ENCODE results near the gene CATSPERE.

Gene CATSPERE

DNA sequence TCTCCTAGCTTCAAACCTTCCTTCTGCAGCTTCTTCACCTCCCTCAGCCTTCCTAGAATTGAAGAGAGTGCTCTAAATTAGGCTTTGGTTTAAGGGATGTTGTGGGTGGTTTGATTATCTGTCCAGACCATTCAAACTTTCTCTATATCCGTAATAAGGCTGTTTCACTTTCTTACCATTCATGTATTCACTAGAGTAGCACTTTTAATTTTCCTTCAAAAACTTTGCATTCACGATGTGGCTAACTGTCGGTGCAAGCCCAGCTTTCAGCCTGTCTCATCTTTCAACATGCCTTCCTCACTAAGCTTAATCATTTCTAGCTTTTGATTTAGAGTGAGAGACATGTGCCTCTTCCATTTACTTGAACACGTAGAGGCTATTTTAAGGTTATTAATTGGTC lies 165.6 kb downstream of the CATSPERE start:
- no peak for DNase-seq (ENCODE audit: low read depth in 2 of 2, low spot score in 1 of 2)

GRCh38 chr1:244628789-244629188 lies 167.7 kb downstream of the CATSPERE start:
- DNase-seq (ENCODE audit: low read depth in 2 of 2, low spot score in 1 of 2) = no peak

GRCh38 chr1:244633140-244633539 lies 172.1 kb downstream of the CATSPERE start:
- DNase-seq (ENCODE audit: low read depth in 2 of 2, low spot score in 1 of 2) = no peak

DNA sequence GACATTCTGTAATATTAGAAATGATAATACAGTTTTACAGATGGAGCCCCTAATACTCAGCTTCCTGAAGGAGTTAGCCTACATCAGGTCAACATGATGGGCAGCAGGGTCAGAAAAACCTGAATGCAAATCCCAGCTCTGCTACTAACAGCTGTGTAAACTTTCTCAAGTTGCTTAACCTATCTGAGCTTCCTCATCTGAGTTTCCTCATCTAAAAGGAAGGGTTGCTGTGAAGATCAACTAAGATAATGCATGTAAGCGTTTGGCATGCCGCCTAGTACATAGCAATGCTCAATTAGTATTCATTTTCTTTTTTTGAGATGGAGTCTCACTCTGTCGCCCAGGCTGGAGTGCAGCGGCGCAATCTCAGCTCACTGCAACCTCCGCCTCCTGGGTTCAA lies 173.5 kb downstream of the CATSPERE start:
- DNase-seq (ENCODE audit: low read depth in 2 of 2, low spot score in 1 of 2) = no peak

- no peak for DNase-seq (ENCODE audit: low read depth in 2 of 2, low spot score in 1 of 2)
These were observed 175.6 kb downstream of the CATSPERE start for GRCh38 chr1:244636488-244637259.

GRCh38 chr1:244639561-244639960 lies 178.5 kb downstream of the CATSPERE start:
- no peak for DNase-seq (ENCODE audit: low read depth in 2 of 2, low spot score in 1 of 2)

DNA sequence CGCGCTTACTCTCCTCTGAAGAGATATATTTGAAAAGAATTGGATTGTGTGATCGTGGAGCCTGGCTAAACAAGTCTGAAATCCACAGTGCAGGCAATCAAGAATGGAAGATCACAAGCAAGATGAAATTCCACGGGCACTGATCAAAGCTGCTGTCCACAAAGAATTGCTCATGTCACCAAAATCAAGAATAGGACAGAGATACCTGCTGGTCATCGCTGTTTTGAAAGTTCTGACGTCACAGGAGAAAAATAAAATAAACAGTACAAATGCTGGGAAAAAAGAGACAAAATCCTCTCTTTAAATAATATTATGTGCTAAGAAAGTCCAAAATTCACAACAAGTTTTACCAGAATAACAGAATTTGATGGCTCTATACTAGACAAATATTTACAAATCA lies 179.8 kb downstream of the CATSPERE start:
- DNase-seq (ENCODE audit: low read depth in 2 of 2, low spot score in 1 of 2) = no peak

- DNase-seq (ENCODE audit: low read depth in 2 of 2, low spot score in 1 of 2) = no peak
These were observed 181.5 kb downstream of the CATSPERE start for GRCh38 chr1:244642526-244642925.

DNA sequence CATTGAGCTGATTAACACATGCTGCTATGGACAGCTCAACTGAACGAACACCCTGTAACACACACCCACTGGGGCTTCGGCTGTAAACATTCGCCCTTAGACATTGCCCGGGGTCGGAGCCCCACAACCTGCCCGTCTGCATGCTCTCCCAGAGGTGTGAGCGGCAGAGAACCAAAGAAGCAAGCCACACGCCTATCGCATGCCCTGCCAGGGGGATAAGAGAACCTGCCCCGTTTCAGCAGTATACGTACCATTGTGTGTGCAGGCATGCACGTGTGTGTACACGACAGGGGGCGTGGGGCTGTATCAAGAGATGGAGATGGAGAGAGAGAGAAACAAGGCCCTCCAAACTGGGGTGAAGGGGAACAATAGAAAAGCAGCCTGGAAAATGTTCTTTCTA lies 181.9 kb downstream of the CATSPERE start:
- DNase-seq (ENCODE audit: low read depth in 2 of 2, low spot score in 1 of 2) = no peak

DNA sequence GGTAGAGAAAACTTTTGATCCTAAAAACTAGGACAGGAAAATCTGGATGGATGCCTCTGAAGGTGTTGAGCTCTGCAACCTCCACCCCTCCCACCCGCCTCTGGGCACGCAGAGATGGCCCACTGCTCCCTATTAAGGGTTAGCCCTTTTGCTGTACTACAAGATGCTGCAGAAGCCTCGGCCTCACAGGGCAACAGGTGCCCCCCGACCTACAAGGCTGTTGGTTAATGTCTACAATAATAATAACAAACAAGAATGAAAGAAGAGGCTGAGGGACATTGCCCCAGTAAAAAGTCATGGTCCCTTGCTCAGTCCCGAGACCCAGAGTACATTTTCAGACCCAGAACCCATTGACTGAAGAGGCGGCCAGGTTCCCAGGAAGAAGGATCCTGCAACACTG lies 184.3 kb downstream of the CATSPERE start:
- no peak for DNase-seq (ENCODE audit: low read depth in 2 of 2, low spot score in 1 of 2)

DNA sequence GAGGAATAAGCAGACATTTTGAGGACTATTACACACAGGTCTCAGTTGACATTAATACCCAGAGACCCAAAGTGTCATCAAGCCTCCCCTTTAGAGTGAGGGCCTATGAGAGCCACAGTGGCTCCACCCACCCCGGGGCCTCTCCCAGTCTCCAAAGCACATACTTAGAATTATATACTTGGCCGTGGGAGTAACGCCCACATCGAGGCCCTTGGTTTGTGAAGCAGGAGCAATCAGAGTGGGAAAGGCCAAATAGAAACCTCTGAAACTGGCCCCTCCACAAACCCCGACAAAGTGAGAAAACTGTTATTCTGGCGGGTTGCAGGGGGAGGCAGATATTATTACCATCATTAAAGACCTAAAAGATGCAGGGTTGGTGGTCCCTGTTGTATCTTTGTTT lies 184.8 kb downstream of the CATSPERE start:
- DNase-seq (ENCODE audit: low read depth in 2 of 2, low spot score in 1 of 2) = no peak

DNA sequence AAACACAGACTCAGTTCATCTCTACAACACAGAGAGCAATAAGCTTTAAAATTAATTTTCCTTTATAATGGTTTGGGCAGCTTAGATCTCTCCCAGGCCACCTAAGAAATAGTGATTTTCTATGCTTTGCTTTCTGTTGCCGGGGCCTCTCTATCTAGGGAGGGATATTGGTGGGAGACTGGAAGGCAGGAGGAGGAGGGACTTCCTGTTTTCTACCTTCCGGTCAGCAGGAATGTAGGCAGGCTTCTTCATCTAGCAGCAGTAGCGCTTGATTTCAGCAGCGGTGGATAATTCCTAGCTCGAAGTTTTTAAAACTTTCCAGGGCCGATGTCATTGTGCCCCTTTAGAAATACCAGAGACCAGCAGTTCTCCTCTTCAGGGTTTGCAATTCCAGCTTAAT lies 186.7 kb downstream of the CATSPERE start:
- DNase-seq (ENCODE audit: low read depth in 2 of 2, low spot score in 1 of 2) = no peak

- no peak for DNase-seq (ENCODE audit: low read depth in 2 of 2, low spot score in 1 of 2)
These were observed 191.0 kb downstream of the CATSPERE start for GRCh38 chr1:244651956-244652622.

- peak; percentile 92 to 98 for DNase-seq (ENCODE audit: low read depth in 2 of 2, low spot score in 1 of 2)
These were observed 191.8 kb downstream of the CATSPERE start, which contains the start of gene DESI2 for GRCh38 chr1:244652623-244653438. Gene DESI2 (plus strand): TSS chr1:244653126. CDS start chr1:244653314, 188 bp downstream.

- DNase-seq (ENCODE audit: low read depth in 2 of 2, low spot score in 1 of 2) = no peak
These were observed 192.5 kb downstream of the CATSPERE start for GRCh38 chr1:244653439-244654107.

- no peak for DNase-seq (ENCODE audit: low read depth in 2 of 2, low spot score in 1 of 2)
These were observed 193.3 kb downstream of the CATSPERE start for GRCh38 chr1:244654108-244655038.

- DNase-seq (ENCODE audit: low read depth in 2 of 2, low spot score in 1 of 2) = no peak
These were observed 194.1 kb downstream of the CATSPERE start for GRCh38 chr1:244655186-244655585.

- no peak for DNase-seq (ENCODE audit: low read depth in 2 of 2, low spot score in 1 of 2)
These were observed 196.3 kb downstream of the CATSPERE start for GRCh38 chr1:244657421-244657820.

DNA sequence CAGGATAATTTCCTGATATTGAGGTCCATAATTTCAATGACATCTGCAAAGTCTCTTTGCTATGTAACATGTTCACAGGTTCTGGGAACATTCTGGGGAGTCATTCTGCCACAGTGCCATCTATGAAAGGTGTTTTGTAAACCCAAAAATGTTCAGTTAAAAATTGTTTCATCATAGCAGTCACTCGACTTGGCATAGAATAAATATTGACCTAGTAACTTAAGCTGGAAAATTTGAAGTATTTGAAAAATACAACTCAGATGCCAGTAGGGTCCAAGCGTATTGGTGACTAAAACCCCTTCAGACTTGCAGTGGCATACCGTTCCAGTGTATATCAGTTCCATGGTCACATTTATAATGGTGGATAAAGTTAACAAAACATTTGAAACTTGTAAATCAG lies 198.6 kb downstream of the CATSPERE start:
- no peak for DNase-seq (ENCODE audit: low read depth in 2 of 2, low spot score in 1 of 2)

DNA sequence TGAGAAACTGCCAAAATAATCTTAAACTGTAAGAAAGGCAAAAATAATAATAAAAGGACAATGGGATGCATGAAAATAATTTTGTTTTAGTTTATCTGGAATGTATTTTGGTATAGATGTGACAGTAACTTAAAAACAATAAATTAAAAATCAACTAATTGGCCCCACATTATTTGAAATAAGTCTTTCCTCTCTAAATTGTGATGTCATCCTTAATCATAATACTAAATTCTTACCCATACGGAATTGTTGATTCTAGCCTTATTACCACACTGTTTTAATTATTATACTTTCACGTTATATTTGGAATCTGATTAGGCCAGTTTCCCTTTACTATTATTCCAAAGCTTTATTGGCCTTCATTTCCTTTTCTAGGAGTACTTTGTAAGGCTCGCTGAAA lies 199.5 kb downstream of the CATSPERE start:
- no peak for DNase-seq (ENCODE audit: low read depth in 2 of 2, low spot score in 1 of 2)
